ENCODE results near the gene IMMP2L.
"Not testable (repeated sequence)": the region's sequence is repeated elsewhere in the genome, so short reads cannot be mapped to it uniquely, and the experiment has no call there.

IMMP2L gene

GRCh38 chr7:111561904-111562732 lies at the start of gene IMMP2L:
IMMP2L (minus strand) TSS chr7:111562492.
- peak; percentile 88 for DNase-seq

GRCh38 chr7:111609483-111610254 lies 47.4 kb upstream of the IMMP2L start:
- DNase-seq: not testable (repeated sequence)

GRCh38 chr7:111607621-111608020 lies 45.3 kb upstream of the IMMP2L start:
- no peak for DNase-seq

- DNase-seq: no peak
Measured at GRCh38 chr7:111605246-111605645, 43.0 kb upstream of the IMMP2L start.

GRCh38 chr7:111600091-111600490 lies 37.8 kb upstream of the IMMP2L start:
- DNase-seq: no peak

GRCh38 chr7:111595780-111596179 lies 33.5 kb upstream of the IMMP2L start:
- DNase-seq: no peak

GRCh38 chr7:111594602-111595001 lies 32.3 kb upstream of the IMMP2L start:
- DNase-seq: no peak

- no peak for DNase-seq
Measured at GRCh38 chr7:111593343-111593742, 31.1 kb upstream of the IMMP2L start.

GRCh38 chr7:111588065-111588433 lies 25.8 kb upstream of the IMMP2L start:
- no peak for DNase-seq

GRCh38 chr7:111587410-111588064 lies 25.2 kb upstream of the IMMP2L start:
- DNase-seq: no peak

- DNase-seq: no peak
Measured at GRCh38 chr7:111586711-111587409, 24.6 kb upstream of the IMMP2L start.

- DNase-seq: not testable (repeated sequence)
Measured at GRCh38 chr7:111581784-111582488, 19.6 kb upstream of the IMMP2L start.

- not testable (repeated sequence) for DNase-seq
Measured at GRCh38 chr7:111581207-111581606, 18.9 kb upstream of the IMMP2L start.

- DNase-seq: no peak
Measured at GRCh38 chr7:111578754-111579153, 16.5 kb upstream of the IMMP2L start.

- DNase-seq: no peak
Measured at GRCh38 chr7:111571720-111572119, 9.4 kb upstream of the IMMP2L start.

- no peak for DNase-seq
Measured at GRCh38 chr7:111568870-111569462, 6.7 kb upstream of the IMMP2L start.

- DNase-seq: no peak
Measured at GRCh38 chr7:111568419-111568818, 6.1 kb upstream of the IMMP2L start.

GRCh38 chr7:111564078-111564477 lies 1.8 kb upstream of the IMMP2L start:
- DNase-seq: no peak

GRCh38 chr7:111561654-111561903 lies 713 bp downstream of the IMMP2L start:
- peak; percentile 63 for DNase-seq

GRCh38 chr7:111560773-111561653 lies 1.3 kb downstream of the IMMP2L start:
- peak; percentile 46 for DNase-seq

GRCh38 chr7:111558991-111559390 lies 3.3 kb downstream of the IMMP2L start:
- no peak for DNase-seq
